HFF-Myc (cell line): ENCODE measurements around the gene SLC7A7.
"Not testable (repeated sequence)": the region's sequence is repeated elsewhere in the genome, so short reads cannot be mapped to it uniquely, and the experiment has no call there.

Experiments
- DNase-seq: peaks from one replicate; pipeline ENCODE4 v3.0.0-alpha.2; 2011; ENCODE audit warnings: low read depth; ENCODE audit errors: extremely low read depth
- H3K4me3 ChIP-seq: replicated peaks from 2 replicates; pipeline ENCODE4 v1.5.1; 2011; ENCODE audit warnings: low read depth, mild to moderate bottlenecking, control low read depth, low read length
- TF ChIP-seq, protein P1 (sequence below): IDR thresholded peaks from 2 replicates; pipeline ENCODE4 v1.5.1; 2012; ENCODE audit warnings: mild to moderate bottlenecking, low read depth, low read length, control low read depth; ENCODE audit errors: missing control alignments

SLC7A7 gene

DNA sequence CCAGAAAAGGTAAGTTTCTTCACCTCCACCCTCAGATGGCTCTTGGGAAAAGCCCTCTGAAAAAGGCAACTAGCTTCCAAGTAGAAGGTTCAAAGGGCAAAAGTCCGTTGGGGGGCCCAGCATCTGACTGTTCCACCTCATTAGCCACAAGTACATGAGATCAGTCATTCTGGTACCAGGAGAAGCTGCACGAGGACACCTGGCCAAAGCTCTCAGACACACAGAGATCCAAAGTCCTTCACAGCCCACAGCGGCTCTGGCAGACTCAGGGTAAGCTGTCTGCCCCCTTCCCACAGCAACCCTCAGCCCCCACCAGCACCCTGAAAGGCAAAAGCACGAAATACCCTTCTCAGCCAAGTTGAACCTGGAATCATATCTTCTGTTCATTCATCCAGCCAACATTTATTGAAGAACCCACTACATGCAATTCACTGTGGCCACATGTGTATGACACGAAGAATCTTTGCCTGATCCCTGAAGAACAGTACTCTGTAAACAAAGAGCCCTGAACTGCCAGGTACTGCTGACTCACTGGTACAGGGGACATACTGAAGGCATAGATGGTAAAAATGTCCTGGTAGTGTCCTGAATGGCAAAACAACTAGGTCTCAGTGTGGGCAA lies 19.0 kb downstream of the SLC7A7 start:
- TF ChIP-seq, protein P1, sequence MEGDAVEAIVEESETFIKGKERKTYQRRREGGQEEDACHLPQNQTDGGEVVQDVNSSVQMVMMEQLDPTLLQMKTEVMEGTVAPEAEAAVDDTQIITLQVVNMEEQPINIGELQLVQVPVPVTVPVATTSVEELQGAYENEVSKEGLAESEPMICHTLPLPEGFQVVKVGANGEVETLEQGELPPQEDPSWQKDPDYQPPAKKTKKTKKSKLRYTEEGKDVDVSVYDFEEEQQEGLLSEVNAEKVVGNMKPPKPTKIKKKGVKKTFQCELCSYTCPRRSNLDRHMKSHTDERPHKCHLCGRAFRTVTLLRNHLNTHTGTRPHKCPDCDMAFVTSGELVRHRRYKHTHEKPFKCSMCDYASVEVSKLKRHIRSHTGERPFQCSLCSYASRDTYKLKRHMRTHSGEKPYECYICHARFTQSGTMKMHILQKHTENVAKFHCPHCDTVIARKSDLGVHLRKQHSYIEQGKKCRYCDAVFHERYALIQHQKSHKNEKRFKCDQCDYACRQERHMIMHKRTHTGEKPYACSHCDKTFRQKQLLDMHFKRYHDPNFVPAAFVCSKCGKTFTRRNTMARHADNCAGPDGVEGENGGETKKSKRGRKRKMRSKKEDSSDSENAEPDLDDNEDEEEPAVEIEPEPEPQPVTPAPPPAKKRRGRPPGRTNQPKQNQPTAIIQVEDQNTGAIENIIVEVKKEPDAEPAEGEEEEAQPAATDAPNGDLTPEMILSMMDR, result no peak
- no peak for DNase-seq
- H3K4me3 ChIP-seq, result no peak overlapping the region

DNA sequence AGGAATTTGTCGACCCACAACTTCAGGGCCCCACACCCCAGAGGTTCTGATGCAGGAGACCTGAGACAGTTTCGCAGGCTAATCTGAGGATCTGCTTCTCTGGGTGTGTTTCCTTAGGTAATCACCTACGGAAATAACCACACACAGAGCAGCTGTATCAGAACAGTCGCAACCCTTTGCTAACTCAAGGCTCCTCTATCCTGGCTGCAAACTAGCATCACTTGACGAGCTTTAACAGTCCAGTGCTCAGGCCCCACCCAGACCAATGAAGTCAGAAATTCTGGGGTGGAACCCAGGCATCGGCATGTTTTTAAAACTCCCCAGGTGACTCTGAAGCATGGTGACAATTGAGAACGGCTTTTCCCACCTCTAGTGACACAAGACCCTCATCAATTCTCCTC lies 20.7 kb downstream of the SLC7A7 start:
- DNase-seq, result no peak
- TF ChIP-seq, protein P1, result no peak
- H3K4me3 ChIP-seq, result no peak overlapping the region

DNA sequence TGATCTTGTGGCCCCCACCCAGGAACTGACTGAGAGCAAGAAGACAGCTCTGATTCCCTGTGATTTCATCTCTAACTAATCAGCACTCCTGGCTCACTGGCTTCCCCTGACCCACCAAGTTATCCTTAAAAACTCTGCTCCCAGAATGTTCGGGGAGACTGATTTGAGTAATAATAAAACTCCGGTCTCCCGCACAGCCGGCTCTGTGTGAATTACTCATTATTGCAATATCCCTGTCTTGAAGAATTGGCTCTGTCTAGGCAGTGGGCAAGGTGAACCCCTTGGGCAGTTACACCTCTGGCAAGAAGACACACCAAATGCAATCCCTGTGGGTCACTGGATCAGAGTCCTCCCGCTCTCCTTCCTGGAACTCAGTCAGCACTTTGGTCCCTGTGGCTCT lies 21.3 kb downstream of the SLC7A7 start:
- TF ChIP-seq, protein P1, result no peak
- no peak for DNase-seq
- H3K4me3 ChIP-seq, result no peak overlapping the region

DNA sequence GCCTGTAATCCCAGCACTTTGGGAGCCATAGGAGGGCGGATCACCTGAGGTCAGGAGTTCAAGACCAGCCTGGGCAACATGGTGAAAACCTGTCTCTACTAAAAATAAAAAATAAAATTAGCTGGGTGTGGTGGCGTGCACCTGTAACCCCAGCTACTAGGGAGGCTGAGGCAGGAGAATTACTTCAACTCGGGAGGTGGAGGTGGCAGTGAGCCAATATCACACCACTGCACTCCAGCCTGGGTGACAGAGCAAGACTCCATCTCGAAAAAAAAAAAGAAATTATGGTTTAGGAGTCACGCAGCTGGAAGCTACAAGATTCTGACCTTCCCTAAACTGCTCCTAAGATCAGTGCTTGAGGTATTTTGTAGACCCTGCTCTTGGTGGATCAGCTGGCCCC lies 21.7 kb downstream of the SLC7A7 start:
- H3K4me3 ChIP-seq, DNase-seq: not testable (repeated sequence)

DNA sequence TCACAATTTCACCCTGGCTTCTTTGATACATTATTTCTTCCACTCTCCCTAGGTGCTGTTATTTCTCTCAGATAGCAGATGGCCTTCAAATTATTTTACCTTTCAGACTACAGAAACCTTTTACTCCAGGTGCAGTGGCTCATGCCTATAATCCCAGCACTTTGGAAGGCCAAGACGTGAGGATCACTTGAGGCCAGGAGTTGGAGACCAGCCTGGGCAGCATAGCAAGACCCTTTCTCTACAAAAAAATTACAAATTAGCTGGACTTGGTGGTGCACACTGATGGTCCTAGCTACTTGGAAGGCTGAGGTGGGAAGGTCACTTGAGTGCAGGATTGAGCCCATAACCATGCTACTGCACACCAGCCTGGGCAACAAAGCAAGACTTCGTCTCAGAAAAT lies 23.1 kb downstream of the SLC7A7 start:
- TF ChIP-seq, protein P1, result no peak
- no peak overlapping the region for H3K4me3 ChIP-seq
- DNase-seq, result no peak

DNA sequence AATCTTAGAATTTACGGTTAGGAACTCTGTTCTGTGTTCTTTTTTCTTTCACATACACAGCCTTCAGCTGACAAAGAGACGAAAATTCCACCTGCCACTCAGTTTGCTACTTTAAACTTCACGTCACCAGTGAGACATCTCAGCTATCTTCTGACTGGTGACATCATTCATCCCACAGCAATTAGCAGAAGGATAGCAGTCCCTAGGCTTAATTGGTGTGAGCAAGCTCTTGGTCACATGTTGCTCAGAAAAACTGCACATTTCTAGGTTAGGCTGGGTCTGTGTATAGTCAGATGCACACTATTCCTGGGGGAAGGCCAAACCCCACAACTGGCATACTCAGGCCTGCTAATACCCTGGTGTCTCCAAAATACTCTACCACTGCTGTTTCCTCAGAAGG lies 23.9 kb downstream of the SLC7A7 start:
- TF ChIP-seq, protein P1, result no peak
- H3K4me3 ChIP-seq, result no peak overlapping the region
- DNase-seq, result no peak

DNA sequence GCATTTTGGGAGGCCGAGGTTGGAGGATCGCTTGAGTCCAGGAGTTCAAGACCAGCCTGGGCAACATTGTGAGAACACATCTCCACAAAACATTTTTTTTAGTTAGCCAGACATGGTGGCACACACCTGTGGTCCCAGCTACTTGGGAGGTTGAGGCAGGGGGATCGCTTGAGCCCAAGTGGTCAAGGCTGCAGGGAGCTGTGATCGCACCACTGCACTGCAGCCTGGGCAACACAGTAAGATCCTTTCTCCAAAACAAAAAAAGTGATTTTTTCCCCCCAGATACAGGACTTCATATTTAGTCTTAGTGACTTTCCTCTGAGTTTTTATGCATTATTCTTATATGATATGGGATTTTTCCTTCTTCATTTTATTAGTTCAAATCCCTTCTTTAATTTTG lies 28.6 kb downstream of the SLC7A7 start:
- no peak overlapping the region for H3K4me3 ChIP-seq
- TF ChIP-seq, protein P1, result no peak
- no peak for DNase-seq
